ENCODE measurements around the gene C19orf53.

DNA sequence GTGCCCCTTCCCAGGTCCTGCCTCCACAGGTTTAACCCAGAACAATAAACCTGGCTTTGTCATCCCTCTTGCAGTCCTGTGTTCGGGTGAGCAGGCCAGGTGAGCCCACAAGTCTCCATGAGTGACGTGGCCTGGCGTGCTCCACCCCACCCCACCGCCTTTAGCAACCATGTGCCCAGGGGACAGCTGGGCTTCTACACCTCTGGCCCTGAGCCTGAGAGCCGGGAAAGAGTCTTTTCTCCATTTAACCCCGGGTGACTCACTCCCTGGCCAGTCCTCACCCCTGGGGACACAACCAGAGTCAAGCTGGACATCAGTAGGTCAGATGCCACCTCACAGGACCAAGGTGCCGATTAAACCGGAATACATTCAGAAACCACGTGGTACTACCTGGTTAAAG, 4.1 kb downstream of the C19orf53 start:
- no peak for TF ChIP-seq POLR2A (IDR thresholded peaks at IDR 0.05; ENCODE audit: low read length)
- TF ChIP-seq GATA1 (IDR thresholded peaks at IDR 0.05; ENCODE audit: low read depth, low read length): no peak

All from erythroblast (primary cell).